SIG-M5 (cell line): ENCODE data around the gene MAP7D2.
"Not testable (repeated sequence)": the region's sequence is repeated elsewhere in the genome, so short reads cannot be mapped to it uniquely, and the experiment has no call there.

Experiments
- DNase-seq: peaks from one replicate; lab custom pipeline; 2025; lab: John Stamatoyannopoulos, UW

The MAP7D2 gene

DNA sequence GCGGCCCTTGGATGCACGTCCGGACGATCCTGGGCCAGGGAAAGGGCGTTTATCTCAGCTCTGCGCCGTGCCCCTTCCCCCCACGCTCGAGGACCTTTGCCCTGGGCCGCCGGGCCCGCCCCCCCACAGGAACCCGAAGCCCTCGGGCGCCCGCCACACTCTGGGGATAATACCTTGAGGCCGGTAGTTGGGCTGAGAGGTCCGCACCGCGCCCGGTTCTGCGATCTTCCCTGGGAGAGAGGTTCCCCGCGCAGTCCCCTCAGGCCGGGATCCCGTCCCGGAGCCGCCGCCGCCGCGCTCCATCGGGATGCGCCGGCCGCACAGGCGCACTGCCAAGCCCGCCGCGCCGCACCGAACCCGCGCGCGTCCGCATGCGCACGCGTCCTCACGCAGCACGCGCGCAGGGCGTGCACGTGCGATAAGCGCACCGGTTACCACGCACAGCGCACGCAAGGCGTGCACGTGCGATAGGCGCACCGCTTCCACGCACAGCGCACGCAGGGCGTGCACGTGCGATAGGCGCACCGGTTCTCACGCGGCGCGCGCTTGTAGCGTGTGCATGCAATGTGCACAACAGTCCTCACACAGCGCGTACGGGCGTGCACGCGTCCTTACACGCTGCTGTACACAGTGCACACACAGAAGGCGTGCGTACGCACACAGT, at the start of gene MAP7D2:
MAP7D2 (minus strand) TSS at position 331 of the 664 bp plus-strand sequence; CDS start at position 303, 28 bp downstream.
- DNase-seq: no peak

DNA sequence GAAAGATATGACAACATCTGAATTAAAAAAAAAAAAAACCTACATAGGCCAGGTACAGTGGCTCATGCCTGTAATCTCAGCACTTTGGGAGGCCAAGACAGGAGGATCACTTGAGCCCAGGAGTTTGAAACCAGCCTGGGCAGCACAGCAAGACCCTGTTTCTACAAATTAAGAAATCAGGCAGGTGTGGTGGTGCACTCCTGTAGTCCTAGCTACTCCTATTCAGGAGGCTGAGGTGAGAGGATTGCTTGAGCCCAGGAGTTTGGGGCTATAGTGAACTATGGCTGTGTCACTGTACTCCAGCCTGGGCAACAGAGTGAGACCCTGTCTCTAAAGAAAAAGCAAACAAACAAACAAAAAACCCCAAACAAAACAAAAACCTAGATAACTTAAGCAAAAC, 45.8 kb upstream of the MAP7D2 start:
- not testable (repeated sequence) for DNase-seq

DNA sequence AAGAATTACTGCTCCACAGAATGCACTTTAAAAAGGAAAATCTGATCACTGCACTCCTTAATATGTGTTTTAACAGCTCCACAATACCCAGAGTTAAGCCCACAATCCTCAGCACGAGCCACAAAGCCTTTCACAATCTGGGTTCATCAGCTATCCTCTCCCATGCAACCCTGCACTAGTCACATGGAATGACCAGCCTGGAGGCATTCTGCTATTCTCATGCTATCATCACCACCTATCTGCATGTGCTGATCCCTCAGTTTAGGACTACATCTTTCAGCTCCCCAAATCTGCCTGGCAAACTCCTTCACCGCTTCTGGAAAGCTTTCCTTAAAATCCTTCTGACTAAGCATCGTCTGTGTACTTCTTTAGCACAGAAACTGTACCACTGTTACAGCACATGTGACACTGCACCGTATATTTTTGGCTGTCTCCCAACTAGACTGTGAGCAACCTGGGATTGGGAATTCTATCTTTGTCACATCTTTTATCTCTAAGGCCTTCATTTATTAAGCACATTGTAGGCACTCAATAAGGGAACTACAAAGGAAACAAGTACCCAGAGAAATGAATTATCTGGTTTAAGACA, 43.2 kb upstream of the MAP7D2 start:
- no peak for DNase-seq

DNA sequence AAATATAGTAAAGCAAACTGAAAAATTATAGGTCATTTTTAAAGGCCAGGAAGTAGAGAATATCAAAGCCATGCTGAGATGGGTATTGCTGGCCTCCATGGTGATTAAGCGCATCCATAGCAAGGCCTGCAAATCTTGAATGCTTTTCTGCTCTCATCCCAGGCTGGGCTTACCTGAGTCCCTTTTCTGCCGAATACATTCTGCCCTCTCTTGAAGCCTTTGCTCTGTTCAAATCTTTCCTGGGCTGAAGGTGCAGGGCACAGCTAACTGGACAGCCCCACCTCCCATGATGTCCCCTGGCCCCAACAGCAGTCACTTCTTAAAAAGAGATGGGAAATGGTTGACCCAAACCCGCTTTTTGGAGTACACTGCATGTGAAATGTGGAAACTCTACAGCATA, 35.0 kb upstream of the MAP7D2 start:
- no peak for DNase-seq

DNA sequence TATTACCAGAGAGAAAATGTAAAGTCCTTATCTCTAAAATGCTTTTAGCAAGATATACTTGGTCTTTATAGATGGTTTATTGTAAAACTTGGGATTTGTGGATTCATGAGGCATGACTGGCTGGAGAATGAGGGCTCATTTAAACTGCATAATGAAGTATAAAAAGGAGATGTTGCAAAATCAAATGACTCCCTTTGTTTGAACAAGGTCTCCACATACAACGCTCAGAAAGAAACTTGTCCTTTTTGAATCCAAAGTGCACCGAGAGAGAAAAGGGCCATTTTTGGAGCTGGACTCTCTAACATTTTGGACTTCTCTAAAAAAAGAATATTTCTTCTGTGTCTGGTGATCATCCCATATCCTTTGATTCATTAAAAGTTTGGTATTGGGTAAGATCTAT, 32.6 kb upstream of the MAP7D2 start:
- DNase-seq: no peak

DNA sequence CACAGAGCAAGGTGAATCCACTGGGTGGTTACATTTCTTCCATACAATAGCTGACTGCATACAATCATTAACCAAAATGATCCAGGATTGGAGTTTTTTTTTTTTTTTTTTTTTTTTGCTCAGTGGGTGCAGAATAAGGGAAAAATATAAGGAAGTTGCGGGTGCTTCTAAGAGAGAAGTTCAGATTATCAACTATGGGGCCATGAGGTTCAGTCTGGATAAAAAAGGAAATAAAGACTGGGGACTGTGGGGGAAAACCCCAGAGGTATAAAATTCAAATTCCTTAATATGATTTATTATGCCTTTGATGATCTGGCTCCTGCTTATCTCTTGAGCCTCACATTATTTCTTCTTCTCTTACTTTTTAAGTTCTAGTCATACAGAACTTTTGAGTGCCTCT, 30.9 kb upstream of the MAP7D2 start:
- DNase-seq: no peak

DNA sequence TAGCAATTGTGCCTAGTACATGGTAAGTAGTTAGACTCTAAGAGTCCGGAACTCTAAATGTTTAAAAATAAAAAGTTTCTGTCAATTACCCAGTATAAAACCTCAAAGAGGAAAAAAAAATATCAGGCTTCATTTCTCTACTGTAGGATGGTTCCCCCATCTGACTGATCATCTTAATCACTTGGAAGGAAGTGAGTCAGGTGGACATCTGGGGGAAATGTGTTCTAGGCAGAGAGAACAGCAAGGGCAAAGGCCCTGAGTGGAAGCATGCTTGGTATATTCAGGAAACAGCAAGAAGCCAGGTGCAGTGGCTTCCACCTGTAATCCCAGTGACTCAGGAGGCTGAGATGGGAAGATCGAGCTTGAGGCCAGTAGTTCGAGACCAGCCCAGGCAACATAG, 27.8 kb upstream of the MAP7D2 start:
- DNase-seq: no peak

DNA sequence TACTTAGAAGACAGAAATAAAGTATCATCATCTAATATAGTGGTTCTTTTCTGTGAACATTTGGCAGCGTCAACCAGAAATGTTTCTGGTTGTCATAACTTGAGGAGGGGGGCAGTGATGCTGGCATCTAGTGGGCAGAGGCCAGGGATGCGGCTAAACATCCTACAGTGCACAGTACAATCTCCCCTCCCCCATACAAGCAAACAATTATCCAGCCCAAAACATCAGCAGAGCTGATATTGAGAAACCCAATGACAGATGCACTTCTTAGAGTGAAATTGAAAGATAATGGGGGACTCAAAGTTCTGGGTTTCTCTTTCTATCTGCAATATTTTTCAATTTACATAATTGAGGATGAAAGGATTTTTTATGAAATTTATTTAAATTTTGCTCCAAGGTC, 26.9 kb upstream of the MAP7D2 start:
- DNase-seq: no peak

DNA sequence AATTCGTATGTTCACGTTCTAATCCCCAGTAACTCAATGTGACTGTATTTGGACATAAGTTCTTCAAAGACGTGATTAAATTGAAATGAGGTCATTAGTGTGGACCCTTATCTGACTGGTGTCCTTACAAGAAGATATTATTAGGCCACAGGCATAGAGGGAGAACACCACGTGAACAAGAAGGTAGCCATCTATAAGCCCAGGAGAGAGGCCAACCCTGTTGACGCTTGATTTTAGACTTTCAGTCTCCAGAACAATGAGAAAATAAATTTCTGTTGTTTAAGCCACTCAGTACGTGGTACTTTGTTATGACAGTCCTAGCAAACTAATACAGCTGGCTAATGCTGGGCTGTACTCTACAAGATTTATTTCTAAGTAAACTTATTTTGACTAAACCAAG, 26.4 kb upstream of the MAP7D2 start:
- DNase-seq: no peak

DNA sequence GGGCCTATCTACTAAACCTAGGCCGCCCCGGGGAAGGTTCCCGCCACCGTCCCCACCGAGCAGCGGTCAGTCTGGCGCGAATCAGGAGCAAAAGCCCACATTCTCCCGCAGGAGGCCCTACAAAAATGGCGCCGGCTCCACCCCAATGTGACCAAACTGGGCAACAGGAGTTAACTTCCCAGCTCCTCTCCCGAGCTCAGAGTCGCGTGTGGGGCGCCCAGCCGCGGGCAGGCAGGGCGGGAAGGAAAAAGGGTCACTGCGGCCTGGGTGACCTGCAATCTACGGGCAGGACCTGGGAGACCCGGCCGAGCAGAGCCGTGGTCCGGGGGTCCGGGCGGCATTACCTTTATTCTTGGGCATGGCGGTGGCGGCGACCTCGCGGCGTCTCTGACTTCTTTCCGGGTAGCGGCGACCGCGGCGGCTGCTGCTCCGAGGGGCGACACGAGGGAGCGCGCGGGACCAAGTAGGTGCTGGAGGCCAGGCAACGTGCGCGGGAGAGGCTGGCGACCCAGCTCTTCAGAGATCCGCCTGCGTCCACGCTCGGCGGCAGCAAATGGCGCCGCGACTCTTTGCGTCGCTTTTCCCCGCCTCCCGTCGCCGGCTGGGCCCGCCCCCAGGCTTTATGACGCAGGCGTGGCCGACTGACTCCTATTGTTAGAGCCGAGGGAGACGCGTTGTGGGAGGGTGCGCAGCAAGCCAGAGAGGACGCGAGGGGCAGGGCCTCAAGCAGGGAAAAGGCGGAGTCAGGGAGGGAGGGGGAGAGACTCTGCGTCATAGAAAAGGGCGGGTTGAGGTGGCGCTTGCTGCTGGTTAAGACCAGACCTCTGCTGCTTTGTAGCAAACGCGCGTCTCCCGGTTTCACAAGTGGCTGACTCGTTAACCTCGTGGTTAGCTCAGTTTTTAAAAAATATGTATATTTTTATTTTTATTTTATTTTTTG, 24.8 kb upstream of the MAP7D2 start, which contains the start of gene EIF1AX:
EIF1AX (minus strand) TSS at position 558 of the 940 bp plus-strand sequence; CDS start at position 360, 198 bp downstream.
- peak; percentile 69 for DNase-seq

DNA sequence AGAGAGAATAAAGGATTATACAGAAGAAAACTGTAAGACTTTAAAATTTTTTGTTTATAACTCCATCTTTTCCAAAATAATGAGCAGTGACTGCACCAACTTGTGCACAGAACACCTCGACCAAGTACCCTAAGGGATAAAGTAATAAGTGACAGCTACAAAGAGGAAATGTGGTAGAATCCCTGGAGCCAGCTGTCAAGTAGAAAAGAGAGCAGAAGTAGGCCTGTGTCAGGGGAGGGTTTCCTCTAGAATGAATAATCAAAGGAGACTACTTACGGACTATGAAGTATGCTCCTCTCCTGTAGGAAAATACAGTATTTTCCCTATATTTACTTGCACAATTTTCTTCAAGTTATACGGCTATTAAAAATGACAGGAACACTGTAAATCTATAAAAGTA, 23.7 kb upstream of the MAP7D2 start:
- DNase-seq: no peak

DNA sequence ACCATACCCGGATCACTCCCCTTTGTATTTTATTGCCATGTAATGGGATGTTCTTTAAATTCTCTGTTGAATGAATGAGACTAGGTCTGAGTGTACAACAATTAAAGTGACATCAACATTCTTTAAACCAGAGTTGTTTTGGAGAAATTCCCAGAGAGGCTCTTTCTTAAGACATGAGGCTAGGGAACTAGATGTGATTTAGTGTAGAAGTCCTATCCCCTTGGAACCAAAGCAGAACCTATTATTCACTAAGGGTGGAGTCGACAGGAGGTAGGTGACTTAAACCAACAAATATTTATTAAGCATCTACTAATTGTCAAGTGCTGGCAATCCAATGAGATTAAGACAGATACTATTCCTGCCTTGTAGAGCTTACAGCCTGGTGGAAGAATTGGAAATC, 23.3 kb upstream of the MAP7D2 start:
- DNase-seq: no peak

DNA sequence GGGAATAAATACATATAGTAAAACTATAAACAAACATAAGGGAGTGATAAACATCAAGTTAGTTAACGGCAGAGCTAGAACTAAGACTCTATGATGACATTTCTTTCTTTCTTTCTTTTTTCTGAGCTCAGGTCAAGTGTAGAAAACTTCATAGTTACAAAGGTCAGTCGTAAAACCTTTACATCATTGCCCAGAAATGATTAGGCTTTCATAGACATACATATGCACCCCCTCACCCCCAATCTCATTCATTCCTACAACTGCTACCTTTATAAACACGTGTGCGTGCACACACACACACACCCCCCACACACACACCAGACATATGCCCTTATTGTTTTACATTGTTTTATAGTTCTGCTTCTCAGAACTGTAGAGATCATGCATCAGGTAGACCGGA, 19.2 kb upstream of the MAP7D2 start:
- DNase-seq: no peak

DNA sequence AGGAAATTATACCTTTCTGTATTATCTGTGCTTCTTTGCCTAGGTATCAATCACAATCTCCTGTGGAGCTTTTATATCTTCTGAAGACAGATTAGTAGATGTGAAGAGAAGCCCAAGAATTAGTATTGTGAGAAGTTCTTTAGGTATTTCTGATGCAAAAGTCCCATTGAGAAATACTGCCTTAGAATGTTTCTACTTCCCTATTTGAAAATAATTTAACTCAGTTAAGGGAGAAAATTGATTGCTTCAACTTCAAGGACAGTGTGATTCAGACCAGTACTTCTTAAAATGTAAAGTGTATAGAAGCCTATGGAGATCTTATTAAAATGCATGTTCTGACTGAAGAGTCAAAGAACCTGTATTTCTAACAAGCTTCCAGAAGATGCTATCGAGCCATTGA, 16.0 kb upstream of the MAP7D2 start:
- peak; percentile 9 for DNase-seq

DNA sequence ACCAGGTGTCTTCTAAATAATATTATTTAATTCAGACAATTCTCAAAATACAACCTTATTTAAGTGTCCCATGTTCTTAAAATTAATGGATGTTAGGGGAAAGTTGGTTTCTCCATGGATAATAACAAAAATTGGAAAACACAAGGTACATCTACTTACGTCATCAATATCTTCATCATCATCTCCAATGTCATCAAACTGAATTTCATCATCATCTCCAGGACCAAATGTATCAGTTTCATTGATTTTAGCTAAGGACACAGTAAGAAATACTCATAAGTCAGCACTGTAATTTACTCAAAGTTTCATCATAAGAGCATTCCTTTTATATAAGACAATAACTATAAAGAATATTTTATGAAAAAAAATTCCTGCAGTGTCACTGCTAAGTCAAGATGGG, 13.7 kb upstream of the MAP7D2 start:
- DNase-seq: no peak

DNA sequence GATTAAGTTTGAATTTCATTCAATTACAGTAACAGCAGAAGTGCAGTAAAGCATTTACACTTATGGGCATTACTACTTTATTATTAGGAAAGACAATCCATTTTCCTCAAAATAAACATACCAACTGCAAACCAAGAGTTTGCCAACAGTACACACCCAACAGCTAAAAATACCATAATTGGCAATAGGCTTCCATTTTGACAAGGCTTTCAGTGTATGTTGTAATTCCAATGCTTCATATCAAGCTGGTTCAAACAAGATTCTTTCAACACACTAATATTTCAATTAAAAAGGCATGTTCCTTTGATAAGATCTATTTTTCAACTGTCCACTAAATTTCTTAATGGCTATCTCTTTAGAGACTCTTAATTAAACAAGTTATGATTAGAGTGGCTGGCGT, 12.8 kb upstream of the MAP7D2 start:
- DNase-seq: no peak

DNA sequence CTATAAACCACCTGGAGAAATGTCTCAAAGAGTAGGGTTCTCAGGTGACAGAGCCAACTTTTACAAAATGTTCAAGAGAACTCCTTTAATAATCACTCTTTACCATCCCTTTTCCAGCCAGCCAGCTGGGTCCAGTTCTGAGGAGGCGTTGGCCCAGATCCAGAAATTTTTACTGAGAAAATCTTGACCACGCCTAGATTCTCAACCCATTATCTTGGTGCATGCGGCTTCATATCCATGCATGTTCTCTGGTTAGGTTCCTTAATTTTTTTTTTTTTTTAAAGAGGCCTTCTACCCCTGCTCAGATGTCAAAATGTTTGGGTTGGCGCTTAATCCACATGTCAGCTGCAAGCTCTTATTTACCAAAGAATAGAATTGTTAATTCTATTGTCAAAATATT, 12.0 kb upstream of the MAP7D2 start:
- no peak for DNase-seq

DNA sequence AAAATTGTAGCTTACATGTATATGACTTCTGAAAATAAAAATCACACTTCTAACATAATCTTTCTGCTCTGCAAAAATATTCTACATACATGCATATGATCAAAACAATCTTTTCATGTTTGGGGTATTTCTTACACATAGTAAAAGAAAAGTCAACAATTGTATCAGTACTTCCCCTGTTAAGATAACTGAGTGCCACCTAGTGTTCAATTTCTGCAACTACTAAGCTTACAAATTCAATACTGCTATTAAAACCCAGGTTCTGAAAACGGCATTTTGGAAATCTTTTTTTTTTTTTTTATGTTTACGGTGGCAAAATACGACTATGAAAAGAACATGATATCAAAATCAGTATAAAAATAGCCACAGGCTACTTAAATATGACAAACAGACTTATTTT, 10.7 kb upstream of the MAP7D2 start:
- DNase-seq: not testable (repeated sequence)

DNA sequence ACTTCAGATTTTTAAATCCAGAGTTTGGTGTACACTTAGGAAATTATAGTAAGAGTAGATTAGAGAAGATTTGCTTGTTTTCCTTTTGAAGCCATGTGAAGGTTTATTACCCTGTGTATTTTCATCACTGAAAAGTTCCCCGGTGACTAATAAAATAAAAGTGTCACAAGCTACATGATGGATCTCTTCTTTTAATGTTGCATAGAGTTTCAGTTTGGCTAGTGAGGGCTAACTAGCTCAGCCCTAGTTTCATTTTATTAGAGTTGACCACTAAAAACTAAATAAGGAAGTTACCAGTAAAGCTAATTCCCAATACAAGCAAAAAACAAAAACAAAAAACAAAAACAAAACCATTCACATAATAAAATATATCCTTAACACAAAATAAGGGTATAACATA, 10.1 kb upstream of the MAP7D2 start:
- not testable (repeated sequence) for DNase-seq

DNA sequence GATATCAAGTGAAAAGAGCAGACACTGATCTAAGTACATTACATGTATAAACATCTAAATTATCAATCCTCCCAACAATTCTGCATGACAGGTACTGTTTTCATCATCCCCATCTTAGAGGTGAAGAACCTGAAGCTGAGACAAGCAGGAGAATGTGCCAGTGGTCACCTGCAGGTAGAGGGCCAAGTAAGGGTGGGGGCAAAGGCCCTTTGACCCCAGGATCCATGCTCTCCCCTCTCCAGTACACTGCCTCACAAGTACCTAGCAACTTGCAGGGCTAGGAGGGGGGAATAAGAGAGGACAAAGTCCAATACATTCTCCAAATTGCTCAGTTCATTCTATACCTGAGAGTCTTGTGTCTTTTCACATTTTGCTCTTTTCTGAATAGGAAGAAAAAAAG, 8.3 kb upstream of the MAP7D2 start:
- DNase-seq: no peak

DNA sequence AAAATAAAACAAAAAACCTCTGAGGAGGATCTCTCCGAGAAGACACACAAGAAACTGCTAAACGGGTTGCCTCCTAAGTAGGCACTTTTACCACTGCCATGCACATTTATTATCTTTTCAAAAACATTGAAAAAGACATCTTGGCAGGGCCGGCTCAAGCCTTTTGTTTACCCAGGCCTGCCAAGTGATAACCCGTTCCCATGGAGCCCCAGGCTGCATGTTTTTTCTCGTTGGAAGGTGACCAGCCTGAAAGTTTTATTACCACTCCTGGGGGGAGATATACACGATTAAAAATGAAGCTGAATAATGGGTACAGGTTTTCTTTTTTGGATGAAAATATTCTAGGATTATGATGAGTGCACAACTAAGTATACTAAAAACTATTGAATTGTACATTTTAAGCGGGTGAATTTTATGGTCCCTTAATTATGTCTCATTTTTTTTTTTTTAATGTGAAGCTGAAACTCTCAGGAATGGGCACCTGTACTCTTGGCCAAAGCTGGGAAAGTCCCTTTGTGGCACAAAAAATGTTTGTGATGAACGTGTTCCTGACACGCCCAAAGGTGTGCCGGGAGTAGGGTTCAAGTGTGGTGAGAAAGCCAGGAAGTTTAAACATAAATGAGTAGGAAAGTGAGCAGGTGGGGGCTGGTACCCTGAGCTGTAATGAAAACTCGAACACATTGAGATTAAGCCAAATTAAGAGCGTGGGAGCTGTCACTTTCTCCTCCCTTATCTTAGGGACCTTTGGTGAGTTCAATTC, 1.5 kb upstream of the MAP7D2 start:
- no peak for DNase-seq

DNA sequence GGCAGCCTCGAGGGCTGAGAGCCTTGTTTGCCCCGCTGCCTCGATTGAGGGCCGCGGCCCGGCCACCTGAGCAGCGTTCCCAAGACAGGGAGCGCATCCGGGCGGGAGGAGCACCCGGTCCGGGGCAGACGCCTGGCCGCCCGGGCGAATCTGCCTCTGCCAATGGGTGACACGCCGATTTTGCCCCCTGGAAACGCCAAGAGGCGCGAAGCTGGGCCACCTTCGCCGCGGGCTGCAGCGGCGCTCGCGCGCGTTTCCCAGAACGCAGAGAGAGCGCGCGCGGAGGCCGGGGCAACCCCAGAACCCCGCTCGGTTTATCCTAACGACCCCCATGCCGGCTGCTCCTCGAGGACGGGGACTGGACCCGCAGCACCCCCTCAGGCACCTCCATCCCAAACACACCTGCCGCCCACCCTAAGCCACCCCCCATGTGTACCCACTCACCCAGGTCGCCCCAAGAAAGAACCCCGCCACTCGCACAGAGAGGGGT, 575 bp downstream of the MAP7D2 start:
- DNase-seq: no peak
